Hepatocyte (in vitro differentiated cells): ENCODE measurements around the gene TTLL10.

ENCODE experiments used
- EZH2 ChIP-seq: fragments of 200-600 bp; sonication (generic); IDR thresholded peaks from 2 replicates; pipeline ENCODE4 v1.6.1; 2016; ENCODE audit warnings: antibody characterized with exemption, mild to moderate bottlenecking, borderline replicate concordance
- TF ChIP-seq, protein P1 (sequence below): fragments of 200-600 bp; sonication (generic); IDR thresholded peaks from 2 replicates; pipeline ENCODE4 v1.5.1; 2016; ENCODE audit warnings: antibody characterized with exemption, mild to moderate bottlenecking; ENCODE audit not compliant: poor library complexity

DNA sequence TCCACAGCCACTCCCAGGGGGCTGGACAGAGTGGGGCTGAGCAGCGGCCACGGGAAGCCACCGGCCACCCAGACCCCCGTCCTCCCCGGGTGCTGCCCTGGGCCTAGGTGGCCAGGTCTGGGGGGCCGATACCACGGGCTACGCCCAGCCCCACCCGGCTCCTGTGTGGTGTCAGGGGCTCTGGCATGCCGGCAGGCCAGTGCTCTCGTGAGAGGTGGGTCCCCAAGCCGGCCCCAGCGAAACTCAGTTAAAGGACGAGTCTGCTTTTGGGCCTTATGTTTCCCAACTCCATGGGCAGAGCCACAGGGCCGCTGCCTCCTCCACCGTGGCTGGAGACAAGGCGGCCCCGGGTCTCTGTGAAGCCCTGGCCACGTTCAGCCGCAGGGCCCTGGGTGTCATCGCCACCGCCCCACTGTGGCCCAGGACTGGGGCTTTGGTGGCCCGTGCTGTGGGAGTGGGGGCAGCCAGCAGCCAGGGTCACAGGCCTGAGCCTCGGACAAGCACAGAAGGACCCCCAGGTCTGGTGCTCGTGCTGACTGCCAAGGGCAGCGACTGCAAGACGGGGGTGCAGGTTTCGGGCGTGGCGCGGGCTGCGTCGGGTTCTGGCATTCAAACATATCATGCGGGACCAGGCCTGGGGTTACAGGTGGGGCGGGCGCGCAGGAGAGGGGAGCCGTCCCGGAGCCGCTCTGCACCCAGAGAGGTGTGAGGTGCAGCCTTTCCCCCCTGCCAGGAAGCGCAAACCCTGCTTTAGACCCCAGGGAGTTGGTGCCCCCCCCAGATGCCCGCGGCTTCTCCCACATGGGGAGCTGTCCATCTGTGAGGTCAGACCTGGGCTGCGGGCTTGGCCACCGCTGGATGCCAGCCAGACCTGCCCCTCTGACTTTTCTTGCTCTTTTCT lies 45.9 kb upstream of the TTLL10 start:
- TF ChIP-seq, protein P1, sequence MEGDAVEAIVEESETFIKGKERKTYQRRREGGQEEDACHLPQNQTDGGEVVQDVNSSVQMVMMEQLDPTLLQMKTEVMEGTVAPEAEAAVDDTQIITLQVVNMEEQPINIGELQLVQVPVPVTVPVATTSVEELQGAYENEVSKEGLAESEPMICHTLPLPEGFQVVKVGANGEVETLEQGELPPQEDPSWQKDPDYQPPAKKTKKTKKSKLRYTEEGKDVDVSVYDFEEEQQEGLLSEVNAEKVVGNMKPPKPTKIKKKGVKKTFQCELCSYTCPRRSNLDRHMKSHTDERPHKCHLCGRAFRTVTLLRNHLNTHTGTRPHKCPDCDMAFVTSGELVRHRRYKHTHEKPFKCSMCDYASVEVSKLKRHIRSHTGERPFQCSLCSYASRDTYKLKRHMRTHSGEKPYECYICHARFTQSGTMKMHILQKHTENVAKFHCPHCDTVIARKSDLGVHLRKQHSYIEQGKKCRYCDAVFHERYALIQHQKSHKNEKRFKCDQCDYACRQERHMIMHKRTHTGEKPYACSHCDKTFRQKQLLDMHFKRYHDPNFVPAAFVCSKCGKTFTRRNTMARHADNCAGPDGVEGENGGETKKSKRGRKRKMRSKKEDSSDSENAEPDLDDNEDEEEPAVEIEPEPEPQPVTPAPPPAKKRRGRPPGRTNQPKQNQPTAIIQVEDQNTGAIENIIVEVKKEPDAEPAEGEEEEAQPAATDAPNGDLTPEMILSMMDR: no peak
- TF ChIP-seq EZH2: no peak
